BJ (cell line): ENCODE measurements around the gene SLC28A1. TPM values are rescaled to one million over a fixed set of nuclear protein-coding genes. Genes with fewer than 3 reads are reported as not detected.

ENCODE experiments used
- CTCF ChIA-PET: fragments of 350-600 bp; formaldehyde crosslinking; extraction: SDS; loops from one replicate; lab custom pipeline; 2021; ENCODE audit warnings: antibody characterized with exemption, inconsistent platforms; lab: Yijun Ruan, JAX
- POLR2A ChIA-PET: fragments of 300-600 bp; sonication (Branson Sonifier 250); formaldehyde crosslinking; extraction: SDS; loops from one replicate; lab custom pipeline; 2021; ENCODE audit warnings: antibody characterized with exemption; lab: Charles Lee
- DNase-seq: peaks from one replicate; pipeline ENCODE4 v3.0.0-alpha.2; 2011; ENCODE audit warnings: low read depth
- H3K27me3 ChIP-seq: 2 replicates; pipeline ENCODE4 v1.6.0; 2011; ENCODE audit warnings: low read length; ENCODE audit not compliant: control insufficient read depth, insufficient read depth
- H3K36me3 ChIP-seq: 2 replicates; pipeline ENCODE4 v1.5.1; 2011; ENCODE audit warnings: low read length; ENCODE audit not compliant: control insufficient read depth, insufficient read depth
- H3K4me3 ChIP-seq: 2 replicates; pipeline ENCODE4 v1.5.1; 2011; ENCODE audit warnings: low read depth, mild to moderate bottlenecking, control low read depth, low read length
- polyA plus RNA-seq: library from polyadenylated mRNA; depleted of rRNA; stranded (reverse); fragments of >200 nt; gene quantifications from 2 replicates; pipeline ENCODE4 v1.2.3, GENCODE V29; 2011
- TF ChIP-seq, protein P1 (sequence below): IDR thresholded peaks from 2 replicates; pipeline ENCODE4 v1.5.1; 2011; ENCODE audit warnings: low read depth, mild to moderate bottlenecking, control low read depth, inconsistent platforms, low read length, moderate library complexity; ENCODE audit not compliant: insufficient read depth

Gene SLC28A1
- polyA plus RNA-seq, 1 experiment, result 0.05 TPM

GRCh38 chr15:84891339-84891738, 6.9 kb downstream of the SLC28A1 start:
- CTCF ChIA-PET, result no interaction called here

GRCh38 chr15:84892786-84893307, 8.4 kb downstream of the SLC28A1 start:
- ChIA-PET POLR2A (interaction anchor here (0.7 kb wide), 1 partner anchor 25 kb away, joined by 3 read pairs; no protein-coding TSS in a partner anchor), CTCF (no interaction called here)
- H3K27me3 ChIP-seq, result peaks cover 1% of the 10 kb centered on the region; the same call in 1 of the 2 replicates
- TF ChIP-seq, protein P1, sequence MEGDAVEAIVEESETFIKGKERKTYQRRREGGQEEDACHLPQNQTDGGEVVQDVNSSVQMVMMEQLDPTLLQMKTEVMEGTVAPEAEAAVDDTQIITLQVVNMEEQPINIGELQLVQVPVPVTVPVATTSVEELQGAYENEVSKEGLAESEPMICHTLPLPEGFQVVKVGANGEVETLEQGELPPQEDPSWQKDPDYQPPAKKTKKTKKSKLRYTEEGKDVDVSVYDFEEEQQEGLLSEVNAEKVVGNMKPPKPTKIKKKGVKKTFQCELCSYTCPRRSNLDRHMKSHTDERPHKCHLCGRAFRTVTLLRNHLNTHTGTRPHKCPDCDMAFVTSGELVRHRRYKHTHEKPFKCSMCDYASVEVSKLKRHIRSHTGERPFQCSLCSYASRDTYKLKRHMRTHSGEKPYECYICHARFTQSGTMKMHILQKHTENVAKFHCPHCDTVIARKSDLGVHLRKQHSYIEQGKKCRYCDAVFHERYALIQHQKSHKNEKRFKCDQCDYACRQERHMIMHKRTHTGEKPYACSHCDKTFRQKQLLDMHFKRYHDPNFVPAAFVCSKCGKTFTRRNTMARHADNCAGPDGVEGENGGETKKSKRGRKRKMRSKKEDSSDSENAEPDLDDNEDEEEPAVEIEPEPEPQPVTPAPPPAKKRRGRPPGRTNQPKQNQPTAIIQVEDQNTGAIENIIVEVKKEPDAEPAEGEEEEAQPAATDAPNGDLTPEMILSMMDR, result no peak
- no peaks in the 10 kb centered on the region for H3K36me3 ChIP-seq
- no peak for DNase-seq
- H3K4me3 ChIP-seq, result no peak overlapping the region

More at GRCh38 chr15:84891339-84891738, 6.9 kb downstream of the SLC28A1 start:
- TF ChIP-seq, protein P1, result no peak
- peaks cover 1% of the 10 kb centered on the region; the same call in 1 of the 2 replicates for H3K27me3 ChIP-seq
- DNase-seq, result no peak
- H3K36me3 ChIP-seq, result no peaks in the 10 kb centered on the region
- POLR2A ChIA-PET, result no interaction called here
- no peak overlapping the region for H3K4me3 ChIP-seq

- DNase-seq, result no peak
- ChIA-PET CTCF (no interaction called here), POLR2A (interaction anchor here (0.7 kb wide), 1 partner anchor 25 kb away, joined by 3 read pairs; no protein-coding TSS in a partner anchor)
- Histone ChIP-seq H3K36me3 (no peaks in the 10 kb centered on the region), H3K4me3 (no peak overlapping the region), H3K27me3 (peaks cover 1% of the 10 kb centered on the region)
- TF ChIP-seq, protein P1, result no peak
Observed at GRCh38 chr15:84893607-84894006, 9.1 kb downstream of the SLC28A1 start.

- TF ChIP-seq, protein P1, result no peak
- Histone ChIP-seq H3K4me3 (no peak overlapping the region), H3K27me3 (peaks cover 3% of the 10 kb centered on the region), H3K36me3 (no peaks in the 10 kb centered on the region)
- ChIA-PET CTCF (no interaction called here), POLR2A (no interaction called here)
- no peak for DNase-seq
Observed at GRCh38 chr15:84894736-84895425, 10.4 kb downstream of the SLC28A1 start.

DNA sequence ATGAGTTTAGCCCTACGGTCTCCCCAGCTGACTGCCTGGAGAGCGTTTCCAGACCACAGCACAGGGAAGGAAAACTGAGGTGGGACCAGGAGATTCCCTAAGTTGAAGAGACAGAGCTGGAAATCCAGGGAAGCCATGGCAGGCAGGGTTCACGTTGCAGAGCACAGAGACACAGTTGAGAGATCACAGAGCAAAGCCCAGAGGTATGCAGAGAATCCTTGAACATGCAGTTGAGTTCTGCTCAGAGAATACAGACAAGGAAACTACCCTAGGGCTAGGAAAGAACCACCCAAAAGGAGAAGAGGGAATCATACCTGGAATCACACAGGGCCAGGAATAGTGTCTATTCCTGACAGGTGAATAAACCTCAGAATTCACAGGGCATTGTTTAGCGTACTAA, 14.3 kb downstream of the SLC28A1 start:
- POLR2A ChIA-PET, result interaction anchor here (0.7 kb wide), 1 partner anchor 16 kb away, joined by 5 read pairs; no protein-coding TSS in a partner anchor

More for the DNA sequence above, 14.3 kb downstream of the SLC28A1 start:
- Histone ChIP-seq H3K36me3 (no peaks in the 10 kb centered on the region), H3K27me3 (peaks cover 2% of the 10 kb centered on the region; the same call in 1 of the 2 replicates), H3K4me3 (no peak overlapping the region)
- TF ChIP-seq, protein P1, result no peak
- CTCF ChIA-PET, result interaction anchor here (0.7 to 0.9 kb wide), 2 partner anchors 8 to 66 kb away, joined by 3 read pairs; no protein-coding TSS in a partner anchor
- DNase-seq, result no peak
